GM21526 (cell line): ENCODE data around the gene TGM1.

Source experiments
- ATAC-seq: cut with Tn5 transposase; IDR thresholded peaks from one replicate; pipeline ENCODE4 v1.9.1; 2021; ENCODE audit warnings: moderate library complexity; ENCODE audit not compliant: unreplicated experiment, low FRiP score

TGM1 gene

GRCh38 chr14:24262821-24263733 is at the start of gene TGM1:
Gene TGM1 (minus strand): TSS chr14:24263177. CDS start chr14:24262352, 825 bp downstream.
- no peak for ATAC-seq

GRCh38 chr14:24311837-24312615 is 49.0 kb upstream of the TGM1 start:
- ATAC-seq, result no peak

GRCh38 chr14:24310646-24311604 is 47.9 kb upstream of the TGM1 start, which contains the start of gene LTB4R:
Gene LTB4R (plus strand): TSS chr14:24311502. CDS start chr14:24315652, 4,150 bp downstream.
- ATAC-seq, result peak; percentile 63

- no peak for ATAC-seq
These were observed 47.3 kb upstream of the TGM1 start for GRCh38 chr14:24310265-24310645.

- ATAC-seq, result no peak
These were observed 46.7 kb upstream of the TGM1 start, which contains the start of gene LTB4R2 for GRCh38 chr14:24309538-24310264. Gene LTB4R2 (plus strand): TSS chr14:24310140. CDS start chr14:24310665, 525 bp downstream.

GRCh38 chr14:24308342-24309124 is 45.6 kb upstream of the TGM1 start:
- no peak for ATAC-seq

- no peak for ATAC-seq
These were observed 44.8 kb upstream of the TGM1 start, which contains the start of gene CIDEB for GRCh38 chr14:24307575-24308341. Gene CIDEB (minus strand): TSS chr14:24307977. CDS start chr14:24307858, 119 bp downstream.

GRCh38 chr14:24307156-24307574 is 44.2 kb upstream of the TGM1 start:
- no peak for ATAC-seq

- no peak for ATAC-seq
These were observed 41.0 kb upstream of the TGM1 start for GRCh38 chr14:24304019-24304387.

GRCh38 chr14:24300326-24300980 is 37.5 kb upstream of the TGM1 start:
- ATAC-seq, result no peak

GRCh38 chr14:24299255-24300191 is 36.5 kb upstream of the TGM1 start, which contains the start of the genes DHRS1 and NOP9:
Gene DHRS1 (minus strand): TSS chr14:24299780. CDS start chr14:24299106, 674 bp downstream.
Gene NOP9 (plus strand): TSS chr14:24299850. CDS start chr14:24299955, 105 bp downstream.
- ATAC-seq, result peak; percentile 59

GRCh38 chr14:24298892-24299254 is 35.9 kb upstream of the TGM1 start:
- no peak for ATAC-seq

GRCh38 chr14:24297190-24297964 is 34.4 kb upstream of the TGM1 start:
- peak; percentile 2 for ATAC-seq

- peak; percentile 39 for ATAC-seq
These were observed 33.6 kb upstream of the TGM1 start for GRCh38 chr14:24296341-24297157.

- ATAC-seq, result no peak
These were observed 30.5 kb upstream of the TGM1 start for GRCh38 chr14:24293525-24293924.
